HepG2 (cell line): Measurements from ENCODE around the gene SLC39A1. TPM values are rescaled to one million over a fixed set of nuclear protein-coding genes. Genes with fewer than 3 reads are reported as not detected.

Source experiments
- ELF4 ChIP-seq: sonication (generic); formaldehyde crosslinking; IDR thresholded peaks from 2 replicates; pipeline ENCODE4 v1.5.0; 2020; ENCODE audit warnings: missing genetic modification reagents, mild to moderate bottlenecking, moderate library complexity, borderline replicate concordance
- GATA4 ChIP-seq: sonication (generic); IDR thresholded peaks from 2 replicates; pipeline ENCODE4 v1.6.1; 2016; ENCODE audit warnings: antibody characterized with exemption, low read depth, borderline replicate concordance
- JUND ChIP-seq: sonication (generic); formaldehyde crosslinking; IDR thresholded peaks from 2 replicates; pipeline ENCODE4 v1.8.0; 2022; ENCODE audit warnings: mild to moderate bottlenecking, missing genetic modification reagents
- KAT7 ChIP-seq: IDR thresholded peaks from 2 replicates; pipeline ENCODE4 v1.6.1; 2018; ENCODE audit warnings: borderline replicate concordance, missing compliant biosample characterization
- KDM5B ChIP-seq: sonication (generic); formaldehyde crosslinking; IDR thresholded peaks from 2 replicates; pipeline ENCODE4 v1.4.0; 2020; ENCODE audit warnings: missing genetic modification reagents, mild to moderate bottlenecking, borderline replicate concordance
- KMT2A ChIP-seq: sonication (generic); formaldehyde crosslinking; IDR thresholded peaks from 2 replicates; pipeline ENCODE4 v1.4.0; 2020; ENCODE audit warnings: missing genetic modification reagents
- POLR2AphosphoS2 ChIP-seq: IDR thresholded peaks from 2 replicates; pipeline ENCODE4 v1.6.1; 2011; ENCODE audit warnings: low read depth, low read length, improper control_type of control experiment
- SAFB2 ChIP-seq: sonication (generic); formaldehyde crosslinking; IDR thresholded peaks from 2 replicates; pipeline ENCODE4 v1.5.1; 2020; ENCODE audit warnings: missing genetic modification reagents, low read depth, mild to moderate bottlenecking, borderline replicate concordance
- ZBTB7A ChIP-seq: sonication (generic); formaldehyde crosslinking; IDR thresholded peaks from 2 replicates; pipeline ENCODE4 v1.8.0; 2022; ENCODE audit warnings: mild to moderate bottlenecking, missing genetic modification reagents
- ZFP1 ChIP-seq: IDR thresholded peaks from 2 replicates; pipeline ENCODE4 v1.6.1; 2016
- ZNF331 ChIP-seq: sonication (generic); formaldehyde crosslinking; IDR thresholded peaks from 2 replicates; pipeline ENCODE4 v1.4.0; 2020; ENCODE audit warnings: missing genetic modification reagents
- ZNF549 ChIP-seq: sonication (generic); formaldehyde crosslinking; IDR thresholded peaks from 2 replicates; pipeline ENCODE4 v1.5.0; 2020; ENCODE audit warnings: missing genetic modification reagents
- ZNF747 ChIP-seq: sonication (generic); formaldehyde crosslinking; IDR thresholded peaks from 2 replicates; pipeline ENCODE4 v1.8.1; 2023; ENCODE audit warnings: missing genetic modification reagents, mild to moderate bottlenecking, borderline replicate concordance
- ZNF772 ChIP-seq: sonication (generic); formaldehyde crosslinking; IDR thresholded peaks from 2 replicates; pipeline ENCODE4 v1.5.0; 2020; ENCODE audit warnings: mild to moderate bottlenecking, missing genetic modification reagents
- polyA plus RNA-seq, 8 experiments: library from polyadenylated mRNA; depleted of rRNA in 3 of 8; stranded (reverse) in 7 of 8; unstranded in 1 of 8; fragments of >200 nt; fragmentation: Illumina TruSeq in 4 of 8; extraction: Trizol in 4 of 8; gene quantifications; 2 replicates each; pipeline versions ENCODE4 v1.2.1 to v1.2.3, GENCODE V29; 2011 to 2016; ENCODE audit warnings: low read depth in 4 of 8, missing spikeins in 1 of 8, mixed read lengths in 1 of 8; ENCODE audit not compliant: insufficient read depth in 1 of 8
- total RNA-seq, 5 experiments: library from RNA; depleted of rRNA; stranded (reverse); fragments of >200 nt; fragmentation: Illumina TruSeq; extraction: Trizol; gene quantifications; 2 replicates each; pipeline ENCODE4 v1.2.3, GENCODE V29; 2016; ENCODE audit warnings: low read depth in 1 of 5
- TF ChIP-seq, protein P1 (sequence below): sonication (generic); formaldehyde crosslinking; IDR thresholded peaks from 2 replicates; pipeline ENCODE4 v1.4.0; 2020; ENCODE audit warnings: mild to moderate bottlenecking, missing genetic modification reagents, borderline replicate concordance
- TF ChIP-seq, protein P2 (sequence below): IDR thresholded peaks from 2 replicates; pipeline ENCODE4 v1.6.1; 2012; ENCODE audit warnings: low read length, improper control_type of control experiment
- TF ChIP-seq, protein P3 (sequence below): sonication (generic); formaldehyde crosslinking; IDR thresholded peaks from 2 replicates; pipeline ENCODE4 v1.5.0; 2020; ENCODE audit warnings: mild to moderate bottlenecking, missing genetic modification reagents

SLC39A1 gene
- total and polyA plus RNA-seq, 2 of the 13 experiments (the other 11 are each of a cell fraction or from before 2014, with no cell fraction given): 71.2 to 78.4 TPM

DNA sequence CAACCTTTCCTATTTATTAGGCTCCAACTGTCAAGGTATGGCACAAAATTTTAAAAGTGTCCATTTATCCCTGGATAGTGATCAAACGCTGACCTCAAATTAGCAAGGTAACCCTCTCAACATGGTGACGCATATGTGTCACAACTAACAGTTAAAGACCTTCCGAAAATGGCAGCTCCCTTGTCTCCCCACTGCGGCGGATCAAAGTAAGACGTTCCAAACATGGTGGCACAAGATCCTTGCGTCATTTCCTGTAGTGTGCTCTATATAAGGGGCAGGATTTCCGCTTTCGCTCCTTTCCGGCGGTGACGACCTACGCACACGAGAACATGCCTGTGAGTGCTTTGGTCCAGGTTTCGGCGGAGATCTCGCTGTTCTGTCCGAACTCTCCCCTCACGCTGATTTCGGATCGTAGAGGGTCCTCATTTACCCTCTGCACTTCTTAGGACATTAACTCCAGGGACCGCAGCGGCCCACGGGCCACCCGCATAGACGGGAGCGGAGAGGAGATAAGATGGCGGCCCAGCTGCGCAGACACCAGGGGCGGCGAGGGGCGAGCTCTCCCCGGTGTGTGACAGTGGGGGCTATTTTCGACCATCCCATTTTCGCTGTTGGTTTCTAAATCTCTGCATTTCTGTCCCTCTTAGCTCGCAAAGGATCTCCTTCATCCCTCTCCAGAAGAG lies 27.3 kb upstream of the SLC39A1 start, which contains the start of gene RPS27 (continued):
- TF ChIP-seq, protein P1, sequence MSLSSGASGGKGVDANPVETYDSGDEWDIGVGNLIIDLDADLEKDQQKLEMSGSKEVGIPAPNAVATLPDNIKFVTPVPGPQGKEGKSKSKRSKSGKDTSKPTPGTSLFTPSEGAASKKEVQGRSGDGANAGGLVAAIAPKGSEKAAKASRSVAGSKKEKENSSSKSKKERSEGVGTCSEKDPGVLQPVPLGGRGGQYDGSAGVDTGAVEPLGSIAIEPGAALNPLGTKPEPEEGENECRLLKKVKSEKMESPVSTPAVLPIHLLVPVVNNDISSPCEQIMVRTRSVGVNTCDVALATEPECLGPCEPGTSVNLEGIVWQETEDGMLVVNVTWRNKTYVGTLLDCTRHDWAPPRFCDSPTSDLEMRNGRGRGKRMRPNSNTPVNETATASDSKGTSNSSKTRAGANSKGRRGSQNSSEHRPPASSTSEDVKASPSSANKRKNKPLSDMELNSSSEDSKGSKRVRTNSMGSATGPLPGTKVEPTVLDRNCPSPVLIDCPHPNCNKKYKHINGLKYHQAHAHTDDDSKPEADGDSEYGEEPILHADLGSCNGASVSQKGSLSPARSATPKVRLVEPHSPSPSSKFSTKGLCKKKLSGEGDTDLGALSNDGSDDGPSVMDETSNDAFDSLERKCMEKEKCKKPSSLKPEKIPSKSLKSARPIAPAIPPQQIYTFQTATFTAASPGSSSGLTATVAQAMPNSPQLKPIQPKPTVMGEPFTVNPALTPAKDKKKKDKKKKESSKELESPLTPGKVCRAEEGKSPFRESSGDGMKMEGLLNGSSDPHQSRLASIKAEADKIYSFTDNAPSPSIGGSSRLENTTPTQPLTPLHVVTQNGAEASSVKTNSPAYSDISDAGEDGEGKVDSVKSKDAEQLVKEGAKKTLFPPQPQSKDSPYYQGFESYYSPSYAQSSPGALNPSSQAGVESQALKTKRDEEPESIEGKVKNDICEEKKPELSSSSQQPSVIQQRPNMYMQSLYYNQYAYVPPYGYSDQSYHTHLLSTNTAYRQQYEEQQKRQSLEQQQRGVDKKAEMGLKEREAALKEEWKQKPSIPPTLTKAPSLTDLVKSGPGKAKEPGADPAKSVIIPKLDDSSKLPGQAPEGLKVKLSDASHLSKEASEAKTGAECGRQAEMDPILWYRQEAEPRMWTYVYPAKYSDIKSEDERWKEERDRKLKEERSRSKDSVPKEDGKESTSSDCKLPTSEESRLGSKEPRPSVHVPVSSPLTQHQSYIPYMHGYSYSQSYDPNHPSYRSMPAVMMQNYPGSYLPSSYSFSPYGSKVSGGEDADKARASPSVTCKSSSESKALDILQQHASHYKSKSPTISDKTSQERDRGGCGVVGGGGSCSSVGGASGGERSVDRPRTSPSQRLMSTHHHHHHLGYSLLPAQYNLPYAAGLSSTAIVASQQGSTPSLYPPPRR (CRISPR knock-in tag): 0 out of 2 replicates have a peak, but pooled peaks have one; percentile 50
- no peak for TF ChIP-seq ZNF549
- peak; percentile 89; the same call in 1 of the 2 replicates for TF ChIP-seq SAFB2
- peak; percentile 84 for TF ChIP-seq ZNF331 (CRISPR knock-in tag)
- peak; percentile 52; the same call in 1 of the 2 replicates for TF ChIP-seq ZNF747 (CRISPR knock-in tag)
- peak; percentile 62; the same call in 1 of the 2 replicates for TF ChIP-seq KAT7 (CRISPR knock-in tag)
- peak; percentile 99 for TF ChIP-seq POLR2AphosphoS2
- peak; percentile 99 for TF ChIP-seq ELF4 (CRISPR knock-in tag)
- peak; percentile 75; the same call in 1 of the 2 replicates for TF ChIP-seq ZBTB7A (CRISPR knock-in tag)
- peak; percentile 88; the same call in 1 of the 2 replicates for TF ChIP-seq GATA4
- peak; percentile 83 for TF ChIP-seq ZNF772 (CRISPR knock-in tag)
- TF ChIP-seq KMT2A (CRISPR knock-in tag): peak; percentile 72; the same call in 1 of the 2 replicates
- TF ChIP-seq JUND: 0 out of 2 replicates have a peak, but pooled peaks have one; percentile 60
- TF ChIP-seq, protein P2, sequence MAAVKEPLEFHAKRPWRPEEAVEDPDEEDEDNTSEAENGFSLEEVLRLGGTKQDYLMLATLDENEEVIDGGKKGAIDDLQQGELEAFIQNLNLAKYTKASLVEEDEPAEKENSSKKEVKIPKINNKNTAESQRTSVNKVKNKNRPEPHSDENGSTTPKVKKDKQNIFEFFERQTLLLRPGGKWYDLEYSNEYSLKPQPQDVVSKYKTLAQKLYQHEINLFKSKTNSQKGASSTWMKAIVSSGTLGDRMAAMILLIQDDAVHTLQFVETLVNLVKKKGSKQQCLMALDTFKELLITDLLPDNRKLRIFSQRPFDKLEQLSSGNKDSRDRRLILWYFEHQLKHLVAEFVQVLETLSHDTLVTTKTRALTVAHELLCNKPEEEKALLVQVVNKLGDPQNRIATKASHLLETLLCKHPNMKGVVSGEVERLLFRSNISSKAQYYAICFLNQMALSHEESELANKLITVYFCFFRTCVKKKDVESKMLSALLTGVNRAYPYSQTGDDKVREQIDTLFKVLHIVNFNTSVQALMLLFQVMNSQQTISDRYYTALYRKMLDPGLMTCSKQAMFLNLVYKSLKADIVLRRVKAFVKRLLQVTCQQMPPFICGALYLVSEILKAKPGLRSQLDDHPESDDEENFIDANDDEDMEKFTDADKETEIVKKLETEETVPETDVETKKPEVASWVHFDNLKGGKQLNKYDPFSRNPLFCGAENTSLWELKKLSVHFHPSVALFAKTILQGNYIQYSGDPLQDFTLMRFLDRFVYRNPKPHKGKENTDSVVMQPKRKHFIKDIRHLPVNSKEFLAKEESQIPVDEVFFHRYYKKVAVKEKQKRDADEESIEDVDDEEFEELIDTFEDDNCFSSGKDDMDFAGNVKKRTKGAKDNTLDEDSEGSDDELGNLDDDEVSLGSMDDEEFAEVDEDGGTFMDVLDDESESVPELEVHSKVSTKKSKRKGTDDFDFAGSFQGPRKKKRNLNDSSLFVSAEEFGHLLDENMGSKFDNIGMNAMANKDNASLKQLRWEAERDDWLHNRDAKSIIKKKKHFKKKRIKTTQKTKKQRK: no peak
- TF ChIP-seq, protein P3, sequence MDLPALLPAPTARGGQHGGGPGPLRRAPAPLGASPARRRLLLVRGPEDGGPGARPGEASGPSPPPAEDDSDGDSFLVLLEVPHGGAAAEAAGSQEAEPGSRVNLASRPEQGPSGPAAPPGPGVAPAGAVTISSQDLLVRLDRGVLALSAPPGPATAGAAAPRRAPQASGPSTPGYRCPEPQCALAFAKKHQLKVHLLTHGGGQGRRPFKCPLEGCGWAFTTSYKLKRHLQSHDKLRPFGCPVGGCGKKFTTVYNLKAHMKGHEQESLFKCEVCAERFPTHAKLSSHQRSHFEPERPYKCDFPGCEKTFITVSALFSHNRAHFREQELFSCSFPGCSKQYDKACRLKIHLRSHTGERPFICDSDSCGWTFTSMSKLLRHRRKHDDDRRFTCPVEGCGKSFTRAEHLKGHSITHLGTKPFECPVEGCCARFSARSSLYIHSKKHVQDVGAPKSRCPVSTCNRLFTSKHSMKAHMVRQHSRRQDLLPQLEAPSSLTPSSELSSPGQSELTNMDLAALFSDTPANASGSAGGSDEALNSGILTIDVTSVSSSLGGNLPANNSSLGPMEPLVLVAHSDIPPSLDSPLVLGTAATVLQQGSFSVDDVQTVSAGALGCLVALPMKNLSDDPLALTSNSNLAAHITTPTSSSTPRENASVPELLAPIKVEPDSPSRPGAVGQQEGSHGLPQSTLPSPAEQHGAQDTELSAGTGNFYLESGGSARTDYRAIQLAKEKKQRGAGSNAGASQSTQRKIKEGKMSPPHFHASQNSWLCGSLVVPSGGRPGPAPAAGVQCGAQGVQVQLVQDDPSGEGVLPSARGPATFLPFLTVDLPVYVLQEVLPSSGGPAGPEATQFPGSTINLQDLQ (CRISPR knock-in tag): 0 out of 2 replicates have a peak, but pooled peaks have one; percentile 31
- TF ChIP-seq KDM5B: peak; percentile 55; the same call in 1 of the 2 replicates
- peak; percentile 63; the same call in 1 of the 2 replicates for TF ChIP-seq ZFP1 (CRISPR knock-in tag)
